Measurements from ENCODE around the gene MLIP.

- TF ChIP-seq, protein P1, sequence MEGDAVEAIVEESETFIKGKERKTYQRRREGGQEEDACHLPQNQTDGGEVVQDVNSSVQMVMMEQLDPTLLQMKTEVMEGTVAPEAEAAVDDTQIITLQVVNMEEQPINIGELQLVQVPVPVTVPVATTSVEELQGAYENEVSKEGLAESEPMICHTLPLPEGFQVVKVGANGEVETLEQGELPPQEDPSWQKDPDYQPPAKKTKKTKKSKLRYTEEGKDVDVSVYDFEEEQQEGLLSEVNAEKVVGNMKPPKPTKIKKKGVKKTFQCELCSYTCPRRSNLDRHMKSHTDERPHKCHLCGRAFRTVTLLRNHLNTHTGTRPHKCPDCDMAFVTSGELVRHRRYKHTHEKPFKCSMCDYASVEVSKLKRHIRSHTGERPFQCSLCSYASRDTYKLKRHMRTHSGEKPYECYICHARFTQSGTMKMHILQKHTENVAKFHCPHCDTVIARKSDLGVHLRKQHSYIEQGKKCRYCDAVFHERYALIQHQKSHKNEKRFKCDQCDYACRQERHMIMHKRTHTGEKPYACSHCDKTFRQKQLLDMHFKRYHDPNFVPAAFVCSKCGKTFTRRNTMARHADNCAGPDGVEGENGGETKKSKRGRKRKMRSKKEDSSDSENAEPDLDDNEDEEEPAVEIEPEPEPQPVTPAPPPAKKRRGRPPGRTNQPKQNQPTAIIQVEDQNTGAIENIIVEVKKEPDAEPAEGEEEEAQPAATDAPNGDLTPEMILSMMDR (IDR thresholded peaks at IDR 0.05): no peak
- no peak for TF ChIP-seq POLR2A (IDR thresholded peaks at IDR 0.05)
Measured at GRCh38 chr6:54282186-54282585, 170.9 kb downstream of the MLIP start.
